Stimulated activated CD8-positive, alpha-beta memory T cell treated with anti-CD3 and anti-CD28 coated beads, Interleukin-7, amount 100 ng/mL, for 24 hours (primary cell): ENCODE measurements around the gene CPT1B.
"Not testable (repeated sequence)": the region's sequence is repeated elsewhere in the genome, so short reads cannot be mapped to it uniquely, and the experiment has no call there.

Experiments used
- DNase-seq: peaks from one replicate; pipeline ENCODE4 v3.0.0-alpha.2; 2020; ENCODE audit warnings: low read depth

The CPT1B gene

DNA sequence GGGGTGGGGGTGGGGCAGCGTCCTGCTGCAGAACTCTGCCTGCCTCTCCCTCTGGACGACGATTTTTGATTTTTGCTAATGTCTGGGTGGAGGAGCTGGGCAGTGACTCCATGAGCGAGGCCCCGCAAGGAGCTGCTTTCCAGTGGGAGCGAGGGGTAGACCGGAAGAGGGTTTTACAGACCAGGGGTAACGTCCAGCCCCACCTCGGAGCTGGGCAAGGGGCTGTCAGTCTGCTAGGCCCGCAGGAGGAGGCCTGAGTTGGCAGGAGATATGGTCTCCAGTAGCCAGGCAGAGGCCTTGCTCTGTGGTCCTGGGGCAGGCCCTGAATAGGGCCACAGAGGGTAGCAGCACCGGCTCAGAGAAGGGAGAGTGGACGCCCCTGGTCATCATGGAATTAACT lies 31.4 kb upstream of the CPT1B start:
- DNase-seq: no peak

DNA sequence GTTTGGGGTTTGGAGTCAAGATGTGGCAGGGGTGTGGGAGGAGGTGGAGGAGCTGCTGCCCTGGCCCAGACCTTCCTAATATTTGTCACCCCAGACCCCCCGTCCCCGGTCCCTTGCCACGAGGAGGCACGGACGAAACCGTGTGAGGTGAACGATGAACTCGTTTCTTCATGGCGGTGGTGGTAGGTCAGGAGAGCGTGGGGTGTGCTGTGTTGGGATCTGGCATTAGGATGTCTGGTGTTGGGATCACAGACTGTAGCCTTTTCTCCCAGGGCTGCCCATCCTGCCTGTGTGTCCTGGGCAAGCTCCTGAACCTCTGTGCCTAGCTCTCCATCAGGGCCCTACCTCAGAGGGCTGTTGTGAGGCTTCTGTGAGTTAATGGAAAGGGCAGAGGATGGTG lies 30.8 kb upstream of the CPT1B start:
- no peak for DNase-seq

DNA sequence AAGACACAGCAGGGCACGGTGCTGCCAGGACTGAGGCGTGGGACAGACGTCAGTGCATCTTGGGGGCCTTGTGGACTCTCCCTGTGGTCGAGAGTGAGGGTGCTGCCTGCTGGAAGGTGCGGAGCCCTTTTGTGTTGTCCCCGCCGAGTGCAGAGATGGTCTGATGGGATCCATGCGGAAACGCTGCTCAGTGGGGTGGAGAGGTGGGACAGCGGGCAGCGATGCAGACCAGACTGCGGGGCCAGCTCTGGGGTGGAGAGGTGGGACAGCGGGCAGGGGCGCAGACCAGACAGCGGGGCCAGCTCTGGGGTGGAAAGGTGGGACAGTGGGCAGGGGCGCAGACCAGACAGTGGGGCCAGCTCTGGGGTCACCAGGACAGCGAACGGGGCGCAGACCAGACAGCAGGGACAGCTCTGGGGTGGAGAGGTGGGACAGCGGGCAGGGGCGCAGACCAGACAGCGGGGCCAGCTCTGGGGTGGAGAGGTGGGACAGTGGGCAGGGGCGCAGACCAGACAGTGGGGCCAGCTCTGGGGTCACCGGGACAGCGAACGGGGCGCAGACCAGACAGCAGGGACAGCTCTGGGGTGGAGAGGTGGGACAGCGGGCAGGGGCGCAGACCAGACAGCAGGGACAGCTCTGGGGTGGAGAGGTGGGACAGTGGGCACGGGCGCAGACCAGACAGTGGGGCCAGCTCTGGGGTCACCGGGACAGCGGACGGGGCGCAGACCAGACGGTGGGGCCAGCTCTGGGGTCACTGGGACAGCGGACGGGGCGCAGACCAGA lies 30.0 kb upstream of the CPT1B start:
- DNase-seq: not testable (repeated sequence)

DNA sequence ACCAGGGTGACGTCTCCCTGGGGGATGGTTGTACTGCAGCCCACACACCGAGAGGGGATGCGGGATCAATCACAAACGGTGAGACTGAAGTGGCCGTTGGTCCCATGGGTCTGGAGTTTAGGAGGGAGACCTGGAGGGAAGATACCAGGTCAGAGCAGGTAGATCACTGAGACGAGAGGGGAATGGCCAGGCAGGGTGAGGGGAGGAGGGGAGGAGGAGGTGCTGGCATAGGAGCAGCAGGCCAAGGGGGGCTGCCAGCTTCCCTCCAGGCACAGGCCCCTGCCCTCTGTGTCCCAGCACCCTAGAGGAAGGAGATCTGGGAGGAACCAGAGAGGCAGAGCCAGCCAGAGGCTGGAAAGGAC lies 29.4 kb upstream of the CPT1B start:
- no peak for DNase-seq

DNA sequence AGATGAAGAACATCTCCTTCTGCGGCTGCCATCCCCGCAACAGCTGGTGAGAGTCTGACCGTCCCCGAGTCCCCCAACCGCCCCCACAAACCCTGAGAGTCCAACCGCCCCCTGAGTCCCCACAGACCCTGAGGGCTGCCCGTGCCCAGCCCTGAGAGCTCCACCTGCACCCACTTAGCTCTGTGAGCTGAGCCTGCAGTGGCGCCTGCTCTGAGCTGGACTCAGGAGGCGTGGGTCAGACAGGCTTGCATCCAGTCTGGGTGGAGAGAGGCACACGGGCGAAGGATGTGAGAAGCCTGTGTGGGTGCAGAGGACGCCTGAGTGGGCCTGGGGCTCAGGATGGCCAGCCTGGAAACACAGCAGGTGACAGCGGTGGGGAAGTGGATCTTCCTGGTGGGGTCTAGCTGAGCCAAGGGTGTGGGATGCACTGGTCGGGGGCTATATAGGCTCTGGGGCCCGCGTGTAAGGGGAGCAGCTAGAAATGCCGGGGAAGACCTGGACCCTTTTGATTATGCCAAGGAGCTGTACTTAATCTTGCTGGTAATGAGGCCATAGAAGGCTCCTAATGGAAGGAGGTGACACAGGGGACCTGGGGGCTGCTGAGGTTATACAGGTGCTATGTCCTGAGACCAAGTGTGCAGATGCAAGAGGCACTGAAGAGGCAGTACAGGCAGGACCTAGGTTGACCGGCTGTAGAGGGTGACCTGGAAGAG lies 28.9 kb upstream of the CPT1B start:
- no peak for DNase-seq

DNA sequence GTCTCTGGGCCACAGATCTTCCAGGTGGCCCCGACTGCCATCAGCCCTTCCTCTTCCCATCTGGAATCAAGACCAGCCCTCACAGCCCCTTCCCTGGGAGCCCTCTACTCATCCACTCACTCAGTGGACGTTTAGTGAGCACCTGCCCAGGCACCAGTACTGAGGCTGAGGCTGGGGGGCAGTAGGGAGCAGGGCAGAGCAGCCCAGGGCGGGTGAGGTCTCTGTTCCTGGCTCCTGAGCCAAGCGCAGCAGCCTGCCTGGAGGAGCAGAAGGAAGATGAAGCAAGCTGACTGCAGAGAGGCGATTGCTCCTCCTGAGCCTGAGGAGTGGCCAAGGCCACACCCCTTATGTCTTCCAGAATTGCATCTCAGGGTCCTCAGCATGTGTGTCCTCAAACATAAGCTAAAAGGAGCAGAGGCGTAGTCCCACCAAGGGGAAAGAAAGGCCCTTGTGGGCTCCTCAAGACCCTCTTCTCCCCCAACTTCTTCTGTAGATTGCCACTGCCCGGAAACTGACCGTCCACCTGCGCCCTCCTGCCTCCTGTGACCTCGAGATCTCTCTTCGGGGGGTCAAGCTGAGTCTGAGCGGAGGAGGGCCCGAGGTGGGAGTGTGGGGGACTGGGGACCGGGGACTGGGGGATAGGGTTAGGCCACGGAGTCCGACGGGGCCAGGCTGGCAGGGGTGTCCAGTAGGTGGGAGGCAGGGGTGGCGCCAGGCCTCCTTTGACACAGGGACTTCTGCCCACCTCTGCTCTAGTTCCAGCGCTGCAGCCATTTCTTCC lies 28.1 kb upstream of the CPT1B start:
- no peak for DNase-seq

DNA sequence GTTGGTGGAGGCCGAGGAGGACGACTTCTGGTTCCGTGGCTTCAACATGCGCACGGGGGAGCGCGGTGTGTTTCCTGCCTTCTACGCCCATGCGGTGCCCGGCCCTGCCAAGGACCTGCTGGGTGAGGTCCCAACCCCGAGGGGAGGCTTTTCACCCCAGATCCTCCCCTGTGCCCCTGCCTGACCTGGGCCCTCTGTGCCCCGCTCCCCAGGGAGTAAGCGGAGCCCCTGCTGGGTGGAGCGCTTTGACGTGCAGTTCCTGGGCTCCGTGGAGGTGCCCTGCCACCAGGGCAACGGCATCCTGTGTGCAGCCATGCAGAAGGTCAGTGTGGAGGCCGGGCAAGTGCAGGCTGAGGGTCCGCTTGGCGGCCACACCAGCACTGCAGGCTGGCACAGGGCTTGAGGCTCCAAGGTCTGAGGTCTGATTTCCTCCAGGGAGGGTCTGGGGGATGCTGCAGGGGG lies 27.4 kb upstream of the CPT1B start:
- no peak for DNase-seq

DNA sequence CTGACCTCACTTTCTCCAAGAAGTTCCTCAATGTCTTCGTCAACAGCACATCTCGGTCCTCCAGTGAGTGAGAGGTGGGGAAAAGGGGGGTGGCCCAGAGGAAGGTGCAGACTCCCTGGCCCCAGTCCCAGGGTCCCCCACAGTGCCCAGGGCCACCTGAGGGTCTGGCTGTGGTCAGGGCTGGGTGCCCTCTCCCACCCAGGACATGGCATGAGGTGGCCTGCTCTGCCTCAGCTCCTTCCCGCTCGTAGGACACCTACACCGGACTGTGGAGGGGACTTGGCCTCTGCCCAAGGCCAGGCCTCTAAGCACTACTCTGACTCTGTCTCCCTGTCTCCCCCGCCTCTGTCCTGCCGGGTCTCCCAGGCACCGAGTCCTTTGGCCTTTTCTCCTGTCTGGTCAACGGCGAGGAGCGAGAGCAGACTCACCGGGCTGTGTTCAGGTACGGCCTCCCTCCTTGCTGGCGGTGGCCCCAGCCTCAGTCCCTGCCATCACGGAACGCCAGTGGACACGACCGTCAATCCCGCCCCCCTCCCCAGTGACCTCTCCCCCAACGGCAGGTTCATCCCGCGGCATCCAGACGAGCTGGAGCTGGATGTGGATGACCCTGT lies 26.9 kb upstream of the CPT1B start:
- no peak for DNase-seq

DNA sequence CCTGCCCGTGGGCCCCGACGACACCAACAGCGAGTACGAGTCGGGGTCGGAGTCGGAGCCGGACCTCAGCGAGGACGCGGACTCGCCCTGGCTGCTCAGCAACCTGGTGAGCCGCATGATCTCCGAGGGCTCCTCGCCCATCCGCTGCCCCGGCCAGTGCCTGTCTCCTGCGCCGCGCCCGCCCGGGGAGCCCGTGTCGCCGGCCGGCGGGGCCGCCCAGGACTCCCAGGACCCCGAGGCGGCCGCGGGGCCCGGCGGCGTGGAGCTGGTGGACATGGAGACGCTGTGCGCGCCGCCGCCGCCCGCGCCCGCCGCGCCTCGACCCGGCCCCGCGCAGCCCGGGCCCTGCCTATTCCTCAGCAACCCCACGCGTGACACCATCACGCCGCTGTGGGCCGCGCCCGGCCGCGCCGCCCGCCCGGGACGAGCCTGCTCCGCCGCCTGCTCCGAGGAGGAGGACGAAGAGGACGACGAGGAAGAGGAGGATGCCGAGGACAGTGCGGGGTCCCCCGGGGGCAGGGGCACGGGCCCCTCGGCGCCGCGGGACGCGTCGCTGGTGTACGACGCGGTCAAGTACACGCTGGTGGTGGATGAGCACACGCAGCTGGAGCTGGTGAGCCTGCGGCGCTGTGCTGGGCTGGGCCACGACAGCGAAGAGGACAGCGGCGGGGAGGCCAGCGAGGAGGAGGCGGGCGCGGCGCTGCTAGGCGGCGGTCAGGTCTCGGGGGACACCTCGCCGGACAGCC lies 26.2 kb upstream of the CPT1B start:
- no peak for DNase-seq

DNA sequence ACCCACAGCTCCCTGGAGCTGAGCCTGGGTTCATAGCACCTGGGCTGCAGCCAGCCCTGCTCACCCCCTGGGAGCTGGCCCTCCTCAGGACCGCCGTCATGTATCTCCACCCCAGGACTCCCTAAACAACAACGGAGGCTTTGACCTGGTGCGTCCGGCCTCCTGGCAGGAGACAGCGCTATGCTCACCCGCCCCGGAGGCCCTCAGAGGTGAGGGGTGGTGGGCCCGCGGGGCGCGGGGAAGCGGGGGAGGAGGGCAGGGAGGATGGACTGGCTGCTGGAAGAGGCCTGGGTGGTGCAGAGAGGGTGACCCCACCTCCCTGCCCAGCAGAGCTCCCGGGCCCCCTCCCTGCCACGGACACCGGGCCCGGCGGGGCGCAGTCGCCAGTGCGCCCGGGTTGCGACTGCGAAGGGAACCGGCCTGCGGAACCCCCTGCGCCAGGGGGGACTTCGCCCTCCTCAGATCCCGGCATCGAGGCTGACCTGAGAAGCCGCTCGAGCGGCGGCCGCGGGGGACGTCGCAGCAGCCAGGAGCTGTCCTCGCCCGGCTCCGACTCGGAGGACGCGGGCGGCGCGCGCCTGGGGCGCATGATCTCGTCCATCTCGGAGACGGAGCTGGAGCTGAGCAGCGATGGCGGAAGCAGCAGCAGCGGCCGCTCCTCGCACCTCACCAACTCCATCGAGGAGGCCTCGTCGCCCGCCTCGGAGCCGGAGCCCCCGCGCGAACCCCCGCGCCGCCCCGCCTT lies 25.5 kb upstream of the CPT1B start:
- DNase-seq: no peak

DNA sequence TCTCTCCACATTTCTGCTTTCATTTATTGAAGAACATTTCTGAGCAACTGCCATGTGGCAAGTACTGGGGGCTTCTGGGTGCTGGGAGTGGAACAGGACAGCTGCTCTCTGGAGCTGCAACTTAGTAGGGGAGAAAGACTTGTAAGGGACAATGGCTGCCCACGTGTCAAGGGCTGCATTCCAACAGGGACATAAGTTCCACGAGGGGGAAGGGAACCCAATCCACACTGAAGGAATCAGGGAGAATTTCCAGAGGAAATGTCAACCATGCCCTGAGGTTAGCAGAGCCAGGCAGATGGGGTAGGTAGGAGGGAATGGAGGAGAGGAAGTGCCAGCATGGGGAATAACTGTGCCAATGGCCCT lies 24.1 kb upstream of the CPT1B start:
- DNase-seq: no peak

DNA sequence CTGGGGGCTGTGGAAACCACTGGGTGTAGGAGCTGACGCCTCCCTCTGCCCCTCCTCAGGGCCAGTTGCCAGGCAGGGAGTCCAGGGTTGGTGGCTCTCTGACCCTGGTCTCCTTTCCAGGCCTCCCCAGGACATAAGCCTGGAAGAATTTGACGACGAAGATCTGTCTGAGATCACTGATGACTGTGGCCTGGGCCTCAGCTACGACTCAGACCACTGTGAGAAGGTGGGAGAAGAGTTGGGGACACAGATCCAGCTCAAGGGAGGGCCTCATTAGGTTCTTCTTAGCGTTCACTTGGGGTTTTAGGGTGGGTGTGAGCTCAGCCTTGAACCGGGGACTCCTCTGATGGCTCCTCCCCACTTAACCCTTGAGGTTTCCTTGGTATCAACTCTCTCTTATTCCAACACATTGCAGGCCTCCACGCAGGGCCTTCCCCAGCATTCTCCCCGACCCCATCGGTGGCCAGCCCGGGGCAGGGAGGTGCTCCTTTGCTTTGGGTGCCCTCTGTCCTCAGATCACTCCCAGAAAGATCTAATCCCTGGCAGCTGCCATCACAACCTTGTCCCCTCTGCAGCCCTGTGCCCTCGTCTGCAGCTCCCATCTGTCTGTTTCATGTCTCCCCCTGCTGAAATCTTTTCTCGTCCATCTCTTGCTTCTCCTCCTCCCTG lies 23.6 kb upstream of the CPT1B start:
- no peak for DNase-seq

DNA sequence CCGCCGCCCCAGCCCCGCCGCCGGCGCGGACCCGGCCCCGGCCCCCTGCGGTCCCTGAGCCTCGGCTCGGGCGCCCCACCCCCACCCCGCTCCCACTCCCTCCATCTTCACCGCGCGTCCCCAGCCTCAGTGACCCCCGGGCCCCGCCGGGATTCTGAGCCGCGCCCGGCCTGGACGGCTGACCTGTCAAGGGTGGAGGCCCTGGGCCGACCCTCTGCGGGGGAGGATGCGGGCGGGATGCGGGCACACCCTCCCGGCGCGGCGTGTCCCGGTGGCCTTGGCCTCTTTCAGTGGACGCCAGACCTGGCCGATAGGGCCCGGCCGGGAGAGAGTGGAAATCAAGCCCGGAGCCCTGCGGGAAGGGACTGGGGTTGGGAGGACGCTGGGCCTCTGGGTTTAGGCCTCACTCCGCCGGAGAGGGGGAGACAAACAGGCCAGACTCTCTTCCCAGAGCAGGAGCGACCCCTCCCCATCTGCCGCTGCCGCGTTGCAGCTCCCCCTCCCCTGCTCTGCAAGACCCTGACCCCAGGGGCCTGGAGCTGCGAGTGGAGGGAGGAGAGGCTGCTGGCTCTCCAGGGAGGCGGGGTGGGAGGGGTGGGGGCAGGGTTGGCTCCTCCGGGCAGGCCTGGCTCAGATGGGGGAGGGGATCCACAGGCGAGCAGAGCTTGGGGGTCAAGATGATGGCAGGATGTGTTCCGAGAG lies 22.9 kb upstream of the CPT1B start:
- no peak for DNase-seq

DNA sequence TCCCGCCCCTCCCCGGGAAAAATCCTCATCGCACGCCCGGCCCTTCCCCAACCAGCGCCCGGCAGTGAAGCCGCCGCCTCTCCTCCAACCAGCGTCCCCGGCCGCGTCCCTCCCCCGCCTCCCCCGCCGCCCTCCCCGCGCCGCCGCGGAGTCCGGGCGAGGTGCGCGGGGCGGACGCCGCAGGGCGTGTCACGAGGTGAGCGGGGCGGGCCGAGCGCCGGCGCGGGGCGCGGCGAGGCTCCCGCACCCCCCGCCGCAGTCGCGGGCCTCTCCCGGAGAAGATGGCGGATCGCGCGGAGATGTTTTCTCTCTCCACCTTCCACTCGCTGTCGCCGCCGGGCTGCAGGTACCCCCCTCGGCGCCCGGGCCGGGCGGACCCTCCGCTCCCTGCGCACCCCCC lies 22.3 kb upstream of the CPT1B start, which contains the start of gene MAPK8IP2:
Gene MAPK8IP2 (plus strand): TSS at position 256 of the 400 bp plus-strand sequence. CDS start 26 bp downstream, at position 282.
- no peak for DNase-seq

DNA sequence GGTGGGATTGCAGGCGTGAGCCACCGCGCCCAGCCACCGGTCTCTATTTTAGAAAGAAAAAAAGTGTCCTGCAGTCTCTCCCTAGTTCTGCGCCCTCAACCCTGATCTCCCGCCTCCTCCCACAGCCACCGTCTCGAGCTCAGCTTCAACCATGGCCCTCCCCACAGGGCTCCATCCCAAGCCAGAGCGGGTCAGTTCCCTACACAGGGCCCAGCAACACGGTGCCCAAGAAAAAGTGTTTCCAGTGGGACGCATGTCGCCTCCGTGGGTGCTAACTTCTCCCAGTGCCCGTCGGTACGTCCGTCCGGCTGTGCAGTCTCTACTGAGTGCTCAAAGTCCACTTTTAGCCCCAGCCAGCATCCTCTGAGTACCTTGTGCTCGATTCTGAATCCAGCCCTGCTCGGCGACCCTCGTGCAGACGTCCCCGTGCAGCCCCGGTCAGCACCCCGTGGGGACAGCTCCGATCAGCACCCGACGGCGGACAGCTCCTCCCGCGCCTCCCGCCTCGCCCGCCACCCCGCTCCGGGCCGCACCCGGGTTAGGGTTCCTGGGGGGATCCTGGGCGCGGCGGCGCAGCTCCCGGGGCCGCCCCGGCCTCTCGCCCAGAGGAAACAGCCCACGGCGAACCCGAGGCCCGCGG lies 21.7 kb upstream of the CPT1B start:
- peak; percentile 41 for DNase-seq

DNA sequence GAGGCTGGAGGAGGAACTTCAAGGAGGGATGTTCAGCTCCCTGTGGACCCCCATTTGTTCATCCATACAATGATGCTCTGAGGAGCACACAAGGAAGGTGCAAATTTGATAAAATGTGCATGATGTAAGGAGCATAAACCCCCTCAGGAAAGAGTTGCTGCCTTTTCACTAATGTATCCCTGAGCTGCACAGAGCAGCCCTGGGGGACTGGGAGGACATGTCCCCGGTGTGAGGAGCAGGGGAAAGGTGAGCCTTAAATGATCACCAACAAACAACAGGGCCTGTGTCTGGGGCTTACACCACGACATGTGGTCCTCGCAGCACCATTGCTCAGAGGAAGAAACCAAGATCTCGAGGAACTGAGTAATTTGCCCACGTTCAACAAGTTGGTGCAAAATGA lies 18.9 kb upstream of the CPT1B start:
- DNase-seq: no peak

DNA sequence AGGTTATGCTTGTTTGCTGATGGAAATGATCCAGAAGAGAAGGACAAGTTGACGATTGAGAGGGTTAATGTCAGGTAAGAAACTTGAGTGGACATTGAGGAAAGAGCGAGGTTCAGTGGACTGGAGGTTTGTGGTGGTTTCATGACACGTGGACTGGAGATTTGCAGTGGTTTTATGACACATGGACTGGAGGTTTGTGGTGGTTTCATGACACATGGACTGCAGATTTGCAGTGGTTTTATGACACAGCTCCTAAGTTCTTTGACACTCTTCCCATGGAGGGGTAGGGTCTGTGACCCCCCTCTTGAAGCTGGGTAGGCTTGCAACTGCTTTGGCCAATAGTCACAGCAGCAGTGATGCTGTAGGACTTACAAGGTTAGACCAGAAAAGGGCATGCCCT lies 17.0 kb upstream of the CPT1B start:
- no peak for DNase-seq

DNA sequence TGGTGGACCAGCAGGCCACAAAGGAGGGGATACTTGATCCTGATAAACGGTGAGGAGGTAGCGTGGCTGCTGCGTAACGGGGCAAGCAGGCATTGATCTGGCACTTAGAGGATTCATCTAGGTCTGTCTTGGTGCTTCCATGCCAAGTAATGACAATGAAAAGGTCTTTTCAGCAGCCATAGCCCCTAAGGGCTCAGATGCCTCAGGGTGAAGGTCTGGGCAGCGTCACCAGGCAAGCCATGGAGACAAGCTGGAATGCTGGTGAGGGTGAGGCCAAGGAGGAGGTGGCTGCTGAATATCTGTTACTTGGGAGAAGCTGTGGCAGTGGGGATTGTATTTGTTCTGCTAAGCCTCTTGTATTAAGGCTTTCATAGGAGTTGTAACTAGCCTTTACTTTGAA lies 9.2 kb upstream of the CPT1B start:
- no peak for DNase-seq

DNA sequence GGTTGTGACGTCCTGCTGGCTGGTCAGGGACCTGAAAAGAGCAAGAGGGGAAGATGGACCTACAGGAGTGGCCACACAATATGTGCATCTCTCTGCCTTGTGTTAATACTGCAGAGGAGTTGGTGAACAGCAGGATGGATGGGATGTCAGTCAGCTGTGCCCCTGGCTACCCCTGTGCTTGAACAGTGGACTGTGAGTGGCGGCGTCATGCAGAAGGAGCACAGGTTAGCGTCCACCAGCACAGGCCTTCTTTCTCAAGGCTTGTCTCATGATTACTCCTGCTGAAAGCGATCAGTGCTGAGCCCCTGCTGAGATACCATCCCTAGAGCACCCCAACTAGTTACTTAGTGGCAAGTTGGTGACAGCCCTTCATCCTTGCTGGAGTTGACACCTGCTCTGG lies 8.2 kb upstream of the CPT1B start:
- no peak for DNase-seq
